ENCODE data around the gene RTRAF.

The RTRAF gene

GRCh38 chr14:51993285-51993920 is 4.1 kb downstream of the RTRAF start:
- DNase-seq (ENCODE audit: low read depth in 2 of 2) = no peak

DNA sequence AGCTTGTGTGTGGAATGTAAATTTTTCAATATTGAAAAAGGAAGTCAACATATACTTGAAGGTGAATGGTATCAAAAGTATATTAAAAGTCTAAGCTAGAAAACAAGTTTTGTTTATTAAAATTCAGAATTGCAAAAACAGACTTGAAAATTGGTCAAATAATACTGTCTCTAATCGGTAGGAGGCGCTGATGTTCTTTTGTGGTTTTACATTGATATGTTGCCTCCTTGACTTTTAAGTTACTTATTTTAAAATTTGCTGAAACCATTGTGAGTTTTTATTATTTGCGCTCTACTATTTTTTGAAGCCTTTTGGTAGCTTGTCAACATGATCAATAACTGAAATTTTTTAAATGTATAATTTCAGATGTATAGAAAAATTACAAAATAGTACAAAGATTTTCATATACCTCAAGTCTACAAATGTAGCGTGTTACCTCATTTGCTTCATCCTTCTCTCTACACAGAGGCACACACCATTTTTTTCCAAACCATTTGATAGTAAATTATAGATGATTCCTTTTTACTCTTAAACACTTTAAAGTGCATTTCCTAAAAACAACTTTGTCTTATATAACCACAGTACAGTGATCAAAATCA is 6.9 kb downstream of the RTRAF start:
- no peak for DNase-seq (ENCODE audit: low read depth in 2 of 2)

DNA sequence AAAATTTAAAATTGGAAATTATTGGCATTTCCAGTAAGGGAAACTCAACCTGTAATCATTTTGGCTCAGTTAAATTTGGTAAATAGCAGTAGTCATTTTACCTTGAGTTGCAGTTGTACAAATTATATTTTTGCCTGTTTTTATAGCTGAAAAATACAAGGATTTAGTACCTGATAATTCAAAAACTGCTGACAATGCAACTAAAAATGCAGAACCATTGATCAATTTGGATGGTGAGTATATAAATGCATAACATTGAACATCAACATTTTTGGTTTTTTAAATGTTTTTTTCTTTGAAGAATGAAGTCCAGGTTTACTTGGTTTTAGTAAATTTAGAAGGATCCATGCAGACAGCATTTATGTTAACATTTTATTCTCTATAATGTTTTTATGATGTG is 9.0 kb downstream of the RTRAF start:
- no peak for DNase-seq (ENCODE audit: low read depth in 2 of 2)

- no peak for DNase-seq (ENCODE audit: low read depth in 2 of 2)
These were observed 9.7 kb downstream of the RTRAF start for GRCh38 chr14:51999084-51999483.

DNA sequence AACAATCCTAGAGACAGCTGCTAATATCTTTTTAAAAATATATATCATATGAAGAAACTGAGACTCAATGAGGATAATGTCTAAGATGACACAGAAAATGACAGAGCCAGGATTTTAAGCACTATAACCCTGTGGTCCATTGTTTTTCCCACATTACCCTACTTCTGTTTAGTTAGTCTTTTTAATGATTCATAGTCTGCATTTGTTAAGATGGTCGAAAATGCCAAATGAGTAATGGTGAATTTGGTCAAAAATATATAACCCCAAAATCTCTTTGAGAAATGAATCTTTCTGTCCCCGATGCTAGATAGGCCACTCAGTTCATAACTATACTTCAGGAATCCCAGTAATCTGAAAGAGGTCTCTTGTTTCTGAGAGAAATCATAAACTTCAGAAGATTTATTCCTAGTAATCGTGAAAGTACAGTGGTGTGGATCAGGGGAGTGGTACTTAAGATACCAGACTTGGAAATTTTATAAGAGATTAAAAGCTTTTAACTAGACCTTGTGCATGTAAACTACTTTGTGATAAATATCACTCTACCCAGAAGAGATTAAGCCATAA is 10.8 kb downstream of the RTRAF start:
- no peak for DNase-seq (ENCODE audit: low read depth in 2 of 2)

DNA sequence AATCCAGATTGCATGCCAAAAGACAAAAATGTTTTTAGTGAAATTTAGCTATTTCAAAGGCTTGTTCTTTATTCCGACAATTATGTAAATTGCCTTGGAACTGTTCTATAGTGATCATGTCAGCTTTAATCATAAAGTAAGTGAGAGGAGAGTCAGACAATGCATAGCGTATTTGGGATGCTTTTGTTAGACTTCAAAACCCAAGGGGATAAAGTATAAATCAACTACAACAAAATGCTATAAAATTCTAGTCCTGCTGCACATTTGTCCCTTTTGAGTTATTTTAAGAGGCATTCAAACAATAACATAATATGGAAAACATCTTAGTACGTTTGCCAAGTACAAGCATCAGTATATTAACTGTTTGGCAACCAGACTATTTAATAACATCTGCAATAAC is 11.3 kb downstream of the RTRAF start:
- no peak for DNase-seq (ENCODE audit: low read depth in 2 of 2)

DNA sequence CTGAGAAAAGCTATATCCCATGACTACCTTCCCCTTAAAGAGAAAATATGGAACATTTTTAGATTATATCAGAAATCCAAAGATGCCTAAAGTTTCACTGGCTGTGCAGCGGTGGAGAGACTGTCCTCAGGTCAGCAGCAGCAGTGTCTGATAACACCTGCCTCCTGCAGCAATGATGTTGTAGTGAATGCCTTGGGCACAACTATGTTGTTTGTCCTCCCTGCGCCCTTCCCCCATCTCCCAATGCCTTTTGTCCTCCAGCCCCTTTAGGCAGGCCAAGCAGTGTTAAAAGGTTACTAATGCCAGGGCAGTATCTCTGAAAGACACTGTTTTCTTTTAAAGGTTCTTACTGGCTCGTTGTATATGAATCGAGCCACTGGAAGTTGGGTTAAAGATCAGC is 13.2 kb downstream of the RTRAF start:
- no peak for DNase-seq (ENCODE audit: low read depth in 2 of 2)

GRCh38 chr14:52003324-52003723 is 14.0 kb downstream of the RTRAF start:
- no peak for DNase-seq (ENCODE audit: low read depth in 2 of 2)

- no peak for DNase-seq (ENCODE audit: low read depth in 2 of 2)
These were observed 16.3 kb downstream of the RTRAF start for GRCh38 chr14:52005625-52006024.

GRCh38 chr14:52006361-52006760 is 17.0 kb downstream of the RTRAF start:
- no peak for DNase-seq (ENCODE audit: low read depth in 2 of 2)

DNA sequence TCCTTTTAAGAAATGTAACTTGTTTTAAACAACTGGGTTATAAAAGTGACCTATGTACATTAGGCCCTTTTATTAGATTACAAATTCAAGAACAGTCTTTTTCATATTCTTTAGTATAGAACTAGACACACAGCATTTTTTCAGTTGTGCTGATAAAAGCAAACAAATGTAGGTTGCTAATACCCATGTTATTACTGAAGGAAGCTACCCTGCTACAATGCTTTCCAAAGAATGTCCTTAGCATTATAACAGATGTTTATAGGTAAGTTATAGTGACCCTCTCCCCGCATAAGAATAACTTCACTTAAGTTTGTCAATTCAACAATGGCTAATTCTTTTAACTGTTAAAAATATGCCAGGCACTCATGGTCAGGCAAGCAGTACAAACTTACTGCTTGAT is 17.9 kb downstream of the RTRAF start:
- no peak for DNase-seq (ENCODE audit: low read depth in 2 of 2)

DNA sequence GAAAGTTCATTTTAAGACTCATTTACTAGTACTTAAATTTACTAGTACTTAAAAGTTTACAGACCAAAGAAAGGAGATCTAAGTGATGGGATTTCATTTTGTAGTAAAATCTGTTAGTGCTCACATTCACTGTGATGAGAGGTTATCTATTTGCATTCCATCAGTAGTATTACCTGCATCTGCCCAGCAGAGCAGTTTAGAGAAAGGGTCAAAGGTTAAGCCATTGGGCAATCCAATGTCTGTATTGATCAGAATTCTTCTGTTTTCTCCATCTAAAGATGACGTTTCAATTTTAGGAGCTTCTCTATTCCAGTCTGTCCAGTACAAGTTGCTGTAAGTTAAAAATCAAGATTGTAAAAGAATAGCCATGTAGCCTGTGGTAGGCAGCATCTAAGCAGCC is 18.3 kb downstream of the RTRAF start:
- DNase-seq (ENCODE audit: low read depth in 2 of 2) = no peak

GRCh38 chr14:52008136-52008535 is 18.8 kb downstream of the RTRAF start:
- DNase-seq (ENCODE audit: low read depth in 2 of 2) = no peak

- no peak for DNase-seq (ENCODE audit: low read depth in 2 of 2)
These were observed 20.9 kb downstream of the RTRAF start for GRCh38 chr14:52010173-52010693.

DNA sequence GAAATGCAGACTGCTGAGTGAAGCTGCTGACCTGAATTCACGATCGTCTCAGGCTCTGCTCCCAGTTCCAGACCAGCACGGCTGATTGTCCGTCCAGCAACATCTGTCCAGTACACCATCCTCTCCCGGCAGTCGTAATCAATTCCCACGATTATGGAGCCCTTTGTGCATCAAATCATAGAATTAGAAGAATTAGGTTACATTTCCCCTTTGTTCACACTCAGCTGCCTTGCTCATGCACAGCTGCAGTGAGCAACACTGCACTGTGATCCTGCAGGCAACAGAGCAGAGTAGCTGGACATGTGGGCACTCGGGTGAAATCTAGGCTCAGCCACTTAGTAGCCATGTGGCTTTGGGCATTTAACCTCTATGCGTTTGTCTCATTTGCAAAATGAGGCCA is 22.2 kb downstream of the RTRAF start:
- no peak for DNase-seq (ENCODE audit: low read depth in 2 of 2)

GRCh38 chr14:52012635-52013034 is 23.3 kb downstream of the RTRAF start:
- DNase-seq (ENCODE audit: low read depth in 2 of 2) = no peak

DNA sequence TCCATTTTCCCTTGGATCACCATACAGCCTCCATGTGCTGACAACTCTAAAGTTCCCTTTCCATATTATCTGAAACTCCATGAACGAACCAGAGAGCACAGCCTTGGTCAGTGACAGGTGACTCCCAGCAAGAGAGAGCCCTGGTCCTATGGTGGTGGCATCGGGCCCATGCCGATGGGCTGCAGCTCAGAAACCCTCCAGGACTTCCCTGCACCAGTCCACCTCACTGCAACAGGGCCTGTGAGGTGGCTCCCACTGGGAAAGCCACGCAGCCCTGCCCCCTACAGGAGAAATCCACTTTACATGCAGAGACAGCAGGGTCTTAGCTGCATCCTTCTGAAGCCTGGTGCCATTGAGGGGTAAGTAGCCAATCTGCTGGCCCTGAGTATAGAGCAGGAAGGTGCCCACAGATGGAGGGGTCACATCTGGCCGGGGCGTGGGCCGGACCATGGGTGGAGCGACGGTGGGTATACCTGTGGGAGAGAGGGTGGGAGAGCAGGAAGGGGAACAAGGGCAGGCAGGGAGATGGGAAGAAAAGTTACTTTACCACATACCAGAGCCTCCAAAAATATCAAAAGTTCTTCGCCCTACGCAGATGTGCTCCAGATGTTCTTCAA is 24.7 kb downstream of the RTRAF start:
- no peak for DNase-seq (ENCODE audit: low read depth in 2 of 2)

GRCh38 chr14:52014601-52015267 is 25.4 kb downstream of the RTRAF start:
- no peak for DNase-seq (ENCODE audit: low read depth in 2 of 2)

GRCh38 chr14:52015411-52016030 is 26.2 kb downstream of the RTRAF start:
- DNase-seq (ENCODE audit: low read depth in 2 of 2) = no peak

DNA sequence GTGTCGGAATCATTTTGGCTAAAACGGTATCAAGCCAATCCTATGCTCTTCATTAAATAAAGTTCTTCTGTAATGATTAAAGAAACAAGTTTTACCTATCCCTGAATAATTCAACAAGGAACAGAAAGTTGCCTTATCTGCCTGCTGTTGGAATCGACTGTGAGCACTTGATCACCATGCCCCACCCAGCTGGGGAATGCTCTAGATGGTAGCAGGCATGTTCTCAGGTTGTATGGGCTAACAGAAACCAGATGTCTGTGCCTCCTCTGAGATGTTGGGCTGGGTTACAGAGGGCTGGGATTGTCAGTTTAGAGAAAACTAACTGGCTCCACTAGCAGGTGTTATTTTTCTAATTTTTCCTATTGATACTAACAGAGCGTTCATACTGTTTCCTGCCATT is 28.9 kb downstream of the RTRAF start:
- DNase-seq (ENCODE audit: low read depth in 2 of 2) = no peak

DNA sequence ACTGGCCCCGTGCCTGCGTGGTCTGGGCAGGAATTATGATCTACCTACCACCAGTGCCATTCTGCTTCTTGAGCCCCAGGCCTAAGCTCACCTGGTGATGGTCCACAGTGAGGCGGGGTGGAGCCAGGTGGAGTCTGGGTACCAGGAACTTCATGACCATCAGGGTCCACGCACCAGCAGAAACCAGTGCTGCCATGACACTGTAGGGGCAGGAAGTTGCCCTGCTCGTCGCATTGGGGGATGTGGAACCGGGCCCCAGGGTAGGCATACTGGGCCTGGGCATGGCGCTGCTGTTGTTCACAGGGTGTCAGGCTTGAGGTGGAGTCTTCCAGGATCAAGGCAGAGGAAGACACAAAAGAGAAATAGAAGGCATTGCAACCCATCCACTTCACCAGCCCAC is 29.6 kb downstream of the RTRAF start:
- no peak for DNase-seq (ENCODE audit: low read depth in 2 of 2)

DNA sequence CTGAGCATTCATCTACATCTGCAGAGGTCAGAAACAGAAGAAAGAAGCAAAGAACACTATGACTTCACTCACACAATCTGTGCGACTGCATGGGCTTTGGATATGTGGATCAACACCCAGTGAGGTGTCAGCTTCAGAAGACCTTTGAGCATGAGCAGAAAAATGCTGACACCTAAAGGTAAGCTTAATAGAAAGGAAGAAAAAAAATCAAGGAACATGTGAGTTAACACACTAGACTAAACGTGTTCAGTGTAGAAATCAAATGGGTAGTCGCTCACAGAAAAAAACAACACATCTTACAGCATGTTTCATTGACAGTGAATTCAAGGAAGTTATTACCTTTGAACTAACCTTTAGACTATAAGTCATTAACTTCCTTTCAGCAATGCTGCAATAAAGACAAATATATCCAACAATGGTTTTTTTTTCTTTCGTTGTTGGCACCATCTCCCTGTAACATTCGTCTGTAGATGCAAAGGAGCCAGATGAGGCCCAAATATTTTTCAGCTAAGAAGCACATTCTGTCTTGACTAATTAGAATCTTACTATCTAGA is 30.9 kb downstream of the RTRAF start:
- no peak for DNase-seq (ENCODE audit: low read depth in 2 of 2)
